HEK293 (cell line): ENCODE data around the gene LRFN2.

Source experiments
- CTCF ChIA-PET: fragments of 350-600 bp; formaldehyde crosslinking; extraction: SDS; loops from one replicate; lab custom pipeline; 2021; ENCODE audit warnings: antibody characterized with exemption; lab: Yijun Ruan, JAX
- POLR2A ChIA-PET: fragments of 300-600 bp; formaldehyde crosslinking; extraction: SDS; loops from one replicate; lab custom pipeline; 2020; ENCODE audit warnings: antibody characterized with exemption, inconsistent platforms; lab: Yijun Ruan, JAX
- H3K27ac ChIP-seq: fragments of 200-500 bp; sonication (Bioruptor generic); 2 replicates; pipeline ENCODE4 v1.5.1; 2014; ENCODE audit warnings: low read depth, low read length, control low read depth, inconsistent platforms; ENCODE audit errors: extremely low read depth
- H3K36me3 ChIP-seq, 2 experiments: fragments of 200-500 bp in 1 of 2; sonication (Bioruptor generic) in 1 of 2; 1 replicate in 1 of 2; 2 replicates in 1 of 2; pipeline ENCODE4 v1.5.1; 2014 to 2017; ENCODE audit warnings: inconsistent platforms in 2 of 2, low read length in 2 of 2; ENCODE audit not compliant: control insufficient read depth in 2 of 2, insufficient read depth in 1 of 2
- H3K4me1 ChIP-seq: fragments of 200-500 bp; sonication (Bioruptor generic); 2 replicates; pipeline ENCODE4 v1.5.1; 2014; ENCODE audit warnings: mild to moderate bottlenecking, low read length, inconsistent platforms; ENCODE audit not compliant: control insufficient read depth, insufficient read depth
- H3K4me3 ChIP-seq: 2 replicates; pipeline ENCODE4 v1.5.1; 2011; ENCODE audit warnings: low read depth, mild to moderate bottlenecking, control low read depth, low read length, moderate library complexity
- H3K9me3 ChIP-seq: fragments of 200-500 bp; sonication (Bioruptor generic); 2 replicates; pipeline ENCODE4 v1.5.1; 2014; ENCODE audit warnings: low read depth, low read length, inconsistent platforms; ENCODE audit not compliant: control insufficient read depth, insufficient read depth
- BCL11A ChIP-seq: fragments of 450-650 bp; formaldehyde crosslinking; IDR thresholded peaks from 2 replicates; pipeline ENCODE4 v1.5.1; 2016; ENCODE audit warnings: low read depth, missing biosample characterization, missing genetic modification characterization
- IKZF3 ChIP-seq: fragments of 450-650 bp; IDR thresholded peaks from 2 replicates; pipeline ENCODE4 v1.5.0; 2018; ENCODE audit warnings: missing biosample characterization, mild to moderate bottlenecking, missing genetic modification characterization, moderate library complexity
- INSM2 ChIP-seq: fragments of 450-650 bp; formaldehyde crosslinking; IDR thresholded peaks from 2 replicates; pipeline ENCODE4 v1.5.1; 2016; ENCODE audit warnings: missing biosample characterization, missing genetic modification characterization
- KLF16 ChIP-seq: fragments of 450-650 bp; formaldehyde crosslinking; IDR thresholded peaks from 2 replicates; pipeline ENCODE4 v1.5.1; 2017; ENCODE audit warnings: missing biosample characterization, missing genetic modification characterization
- KLF9 ChIP-seq: fragments of 450-650 bp; formaldehyde crosslinking; IDR thresholded peaks from 2 replicates; pipeline ENCODE4 v1.5.1; 2016; ENCODE audit warnings: missing biosample characterization, missing genetic modification characterization, low read depth
- PRDM6 ChIP-seq: fragments of 450-650 bp; formaldehyde crosslinking; IDR thresholded peaks from 2 replicates; pipeline ENCODE4 v1.5.1; 2017; ENCODE audit warnings: missing biosample characterization, missing genetic modification characterization
- REPIN1 ChIP-seq: fragments of 450-650 bp; formaldehyde crosslinking; IDR thresholded peaks from 2 replicates; pipeline ENCODE4 v1.5.1; 2017; ENCODE audit warnings: missing biosample characterization, missing genetic modification characterization, low read depth
- ZFP3 ChIP-seq: fragments of 450-650 bp; formaldehyde crosslinking; IDR thresholded peaks from 2 replicates; pipeline ENCODE4 v1.5.1; 2016; ENCODE audit warnings: low read depth, missing biosample characterization, missing genetic modification characterization
- ZFP41 ChIP-seq: fragments of 450-650 bp; formaldehyde crosslinking; IDR thresholded peaks from 2 replicates; pipeline ENCODE4 v1.5.1; 2016; ENCODE audit warnings: missing biosample characterization, missing genetic modification characterization, borderline replicate concordance
- ZNF148 ChIP-seq: fragments of 450-650 bp; formaldehyde crosslinking; IDR thresholded peaks from 2 replicates; pipeline ENCODE4 v1.5.0; 2017; ENCODE audit warnings: missing biosample characterization, missing genetic modification characterization, borderline replicate concordance
- ZNF16 ChIP-seq: fragments of 450-650 bp; formaldehyde crosslinking; IDR thresholded peaks from 2 replicates; pipeline ENCODE4 v1.5.1; 2016; ENCODE audit warnings: low read depth, missing biosample characterization, missing genetic modification characterization
- ZNF223 ChIP-seq: fragments of 450-650 bp; formaldehyde crosslinking; IDR thresholded peaks from 2 replicates; pipeline ENCODE4 v1.5.1; 2016; ENCODE audit warnings: missing biosample characterization, missing genetic modification characterization
- ZNF239 ChIP-seq: fragments of 450-650 bp; formaldehyde crosslinking; IDR thresholded peaks from 2 replicates; pipeline ENCODE4 v1.5.1; 2016; ENCODE audit warnings: missing biosample characterization, missing genetic modification characterization
- ZNF350 ChIP-seq: fragments of 450-650 bp; formaldehyde crosslinking; IDR thresholded peaks from 2 replicates; pipeline ENCODE4 v1.5.0; 2017; ENCODE audit warnings: missing biosample characterization, mild to moderate bottlenecking, missing genetic modification characterization
- ZNF391 ChIP-seq: fragments of 450-650 bp; formaldehyde crosslinking; IDR thresholded peaks from 2 replicates; pipeline ENCODE4 v1.5.1; 2016; ENCODE audit warnings: low read depth, missing biosample characterization, missing genetic modification characterization, borderline replicate concordance
- ZNF416 ChIP-seq: fragments of 450-650 bp; formaldehyde crosslinking; IDR thresholded peaks from 2 replicates; pipeline ENCODE4 v1.5.1; 2016; ENCODE audit warnings: missing biosample characterization, missing genetic modification characterization
- ZNF596 ChIP-seq: fragments of 450-650 bp; IDR thresholded peaks from 2 replicates; pipeline ENCODE4 v1.5.0; 2018; ENCODE audit warnings: missing biosample characterization, mild to moderate bottlenecking, missing genetic modification characterization, moderate library complexity
- ZNF792 ChIP-seq: fragments of 450-650 bp; formaldehyde crosslinking; IDR thresholded peaks from 2 replicates; pipeline ENCODE4 v1.5.1; 2016; ENCODE audit warnings: missing biosample characterization, missing genetic modification characterization
- ZSCAN30 ChIP-seq: fragments of 450-650 bp; IDR thresholded peaks from 2 replicates; pipeline ENCODE4 v1.5.1; 2018; ENCODE audit warnings: missing biosample characterization, mild to moderate bottlenecking, missing genetic modification characterization, moderate library complexity
- TF ChIP-seq, protein P1 (sequence below): fragments of 450-650 bp; formaldehyde crosslinking; IDR thresholded peaks from 2 replicates; pipeline ENCODE4 v1.5.1; 2016; ENCODE audit warnings: missing biosample characterization, missing genetic modification characterization
- TF ChIP-seq, protein P2 (sequence below): sonication (generic); formaldehyde crosslinking; IDR thresholded peaks from 2 replicates; pipeline ENCODE4 v1.8.1; 2022; ENCODE audit warnings: mild to moderate bottlenecking, moderate library complexity, missing genetic modification reagents
- TF ChIP-seq, protein P3 (sequence below): fragments of 450-650 bp; formaldehyde crosslinking; IDR thresholded peaks from 2 replicates; pipeline ENCODE4 v1.5.1; 2016; ENCODE audit warnings: missing biosample characterization, missing genetic modification characterization

Gene LRFN2

GRCh38 chr6:40582892-40583291 lies 4.3 kb downstream of the LRFN2 start:
- CTCF ChIA-PET = interaction anchor here (0.9 to 1.7 kb wide), 6 partner anchors 10 to 255 kb away, joined by 3 to 7 read pairs (median 5); no protein-coding TSS in a partner anchor
- H3K9me3 ChIP-seq = no peaks in the 10 kb centered on the region
- H3K27ac ChIP-seq = no peak overlapping the region
- POLR2A ChIA-PET = no interaction called here
- no peak overlapping the region for H3K4me3 ChIP-seq
- H3K36me3 ChIP-seq = no peaks in the 10 kb centered on the region
- no peaks in the 10 kb centered on the region; the same call in 1 of the 2 replicates for H3K4me1 ChIP-seq
- TF ChIP-seq ZSCAN30 (no peak), ZNF596 (no peak), ZNF792 (no peak), ZNF391 (tag by site-specific recombination) (no peak), BCL11A (tag by site-specific recombination) (no peak), ZFP41 (no peak)
- TF ChIP-seq, protein P1, sequence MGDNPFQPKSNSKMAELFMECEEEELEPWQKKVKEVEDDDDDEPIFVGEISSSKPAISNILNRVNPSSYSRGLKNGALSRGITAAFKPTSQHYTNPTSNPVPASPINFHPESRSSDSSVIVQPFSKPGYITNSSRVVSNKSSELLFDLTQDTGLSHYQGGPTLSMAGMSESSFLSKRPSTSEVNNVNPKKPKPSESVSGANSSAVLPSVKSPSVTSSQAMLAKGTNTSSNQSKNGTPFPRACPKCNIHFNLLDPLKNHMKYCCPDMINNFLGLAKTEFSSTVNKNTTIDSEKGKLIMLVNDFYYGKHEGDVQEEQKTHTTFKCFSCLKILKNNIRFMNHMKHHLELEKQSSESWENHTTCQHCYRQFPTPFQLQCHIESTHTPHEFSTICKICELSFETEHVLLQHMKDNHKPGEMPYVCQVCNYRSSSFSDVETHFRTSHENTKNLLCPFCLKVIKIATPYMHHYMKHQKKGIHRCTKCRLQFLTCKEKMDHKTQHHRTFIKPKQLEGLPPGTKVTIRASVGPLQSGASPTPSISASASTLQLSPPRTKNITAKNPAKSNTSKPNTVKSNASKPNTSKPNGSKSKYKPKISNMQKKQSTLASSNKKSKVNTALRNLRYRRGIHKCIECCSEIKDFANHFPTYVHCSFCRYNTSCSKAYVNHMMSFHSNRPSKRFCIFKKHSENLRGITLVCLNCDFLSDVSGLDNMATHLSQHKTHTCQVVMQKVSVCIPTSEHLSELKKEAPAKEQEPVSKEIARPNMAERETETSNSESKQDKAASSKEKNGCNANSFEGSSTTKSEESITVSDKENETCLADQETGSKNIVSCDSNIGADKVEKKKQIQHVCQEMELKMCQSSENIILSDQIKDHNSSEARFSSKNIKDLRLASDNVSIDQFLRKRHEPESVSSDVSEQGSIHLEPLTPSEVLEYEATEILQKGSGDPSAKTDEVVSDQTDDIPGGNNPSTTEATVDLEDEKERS (tag by site-specific recombination) = no peak
- TF ChIP-seq, protein P2, sequence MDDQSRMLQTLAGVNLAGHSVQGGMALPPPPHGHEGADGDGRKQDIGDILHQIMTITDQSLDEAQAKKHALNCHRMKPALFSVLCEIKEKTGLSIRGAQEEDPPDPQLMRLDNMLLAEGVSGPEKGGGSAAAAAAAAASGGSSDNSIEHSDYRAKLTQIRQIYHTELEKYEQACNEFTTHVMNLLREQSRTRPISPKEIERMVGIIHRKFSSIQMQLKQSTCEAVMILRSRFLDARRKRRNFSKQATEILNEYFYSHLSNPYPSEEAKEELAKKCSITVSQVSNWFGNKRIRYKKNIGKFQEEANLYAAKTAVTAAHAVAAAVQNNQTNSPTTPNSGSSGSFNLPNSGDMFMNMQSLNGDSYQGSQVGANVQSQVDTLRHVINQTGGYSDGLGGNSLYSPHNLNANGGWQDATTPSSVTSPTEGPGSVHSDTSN (CRISPR knock-in tag) = no peak
- TF ChIP-seq, protein P3, sequence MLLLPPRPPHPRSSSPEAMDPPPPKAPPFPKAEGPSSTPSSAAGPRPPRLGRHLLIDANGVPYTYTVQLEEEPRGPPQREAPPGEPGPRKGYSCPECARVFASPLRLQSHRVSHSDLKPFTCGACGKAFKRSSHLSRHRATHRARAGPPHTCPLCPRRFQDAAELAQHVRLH = no peak

GRCh38 chr6:40579101-40579500 lies 8.1 kb downstream of the LRFN2 start:
- CTCF ChIA-PET = interaction anchor here (0.6 to 1.1 kb wide), 3 partner anchors 8 to 1217 kb away, joined by 3 to 4 read pairs (median 3); partner anchors contain the start of gene LRFN2
- Histone ChIP-seq H3K27ac (no peak overlapping the region), H3K36me3 (no peaks in the 10 kb centered on the region), H3K9me3 (no peaks in the 10 kb centered on the region), H3K4me3 (no peak overlapping the region), H3K4me1 (no peaks in the 10 kb centered on the region; the same call in 1 of the 2 replicates)
- TF ChIP-seq KLF16 (no peak), ZNF350 (no peak), ZNF239 (tag by site-specific recombination) (no peak)
- POLR2A ChIA-PET = no interaction called here

- ChIA-PET POLR2A (no interaction called here), CTCF (no interaction called here)
- Histone ChIP-seq H3K36me3 (no peaks in the 10 kb centered on the region), H3K4me1 (no peaks in the 10 kb centered on the region), H3K4me3 (no peak overlapping the region), H3K9me3 (no peaks in the 10 kb centered on the region), H3K27ac (no peak overlapping the region)
- TF ChIP-seq ZNF16 (tag by site-specific recombination) (no peak), ZFP3 (tag by site-specific recombination) (no peak), ZNF223 (tag by site-specific recombination) (no peak), ZNF416 (tag by site-specific recombination) (no peak), ZNF148 (tag by site-specific recombination) (no peak), INSM2 (no peak), REPIN1 (no peak), IKZF3 (tag by site-specific recombination) (no peak), BCL11A (tag by site-specific recombination) (no peak), KLF9 (tag by site-specific recombination) (no peak), PRDM6 (no peak)
Observed at GRCh38 chr6:40577672-40578071, 9.5 kb downstream of the LRFN2 start.
